Choroid plexus epithelial cell (primary cell): ENCODE data around the gene BACE2.

Source experiments
- DNase-seq: peaks from one replicate; pipeline ENCODE4 v3.0.0-alpha.2; 2010; ENCODE audit warnings: low read depth
- H3K4me3 ChIP-seq: 2 replicates; pipeline ENCODE4 v1.5.1; 2011; ENCODE audit warnings: low read depth, mild to moderate bottlenecking, control low read depth, low read length, moderate library complexity
- CTCF ChIP-seq: conservative IDR thresholded peaks from 2 replicates; pipeline ENCODE4 v1.5.1; 2011; ENCODE audit warnings: low read depth, mild to moderate bottlenecking, control low read depth, inconsistent platforms, low read length, moderate library complexity

The BACE2 gene

GRCh38 chr21:41176846-41177245 lies 8.9 kb downstream of the BACE2 start:
- no peak for TF ChIP-seq CTCF

GRCh38 chr21:41180752-41181151 lies 12.8 kb downstream of the BACE2 start:
- no peak for DNase-seq
- no peak overlapping the region for H3K4me3 ChIP-seq
- TF ChIP-seq CTCF = no peak

More at GRCh38 chr21:41176846-41177245, 8.9 kb downstream of the BACE2 start:
- no peak overlapping the region for H3K4me3 ChIP-seq
- no peak for DNase-seq

- no peak for DNase-seq
- H3K4me3 ChIP-seq = no peak overlapping the region
- no peak for TF ChIP-seq CTCF
Observed at GRCh38 chr21:41182547-41182946, 14.6 kb downstream of the BACE2 start.

- no peak for TF ChIP-seq CTCF
- H3K4me3 ChIP-seq = no peak overlapping the region
- no peak for DNase-seq
Observed at GRCh38 chr21:41183575-41183974, 15.6 kb downstream of the BACE2 start.

GRCh38 chr21:41185802-41186201 lies 17.8 kb downstream of the BACE2 start:
- no peak overlapping the region for H3K4me3 ChIP-seq
- no peak for DNase-seq
- no peak for TF ChIP-seq CTCF

GRCh38 chr21:41186755-41187536 lies 19.0 kb downstream of the BACE2 start:
- TF ChIP-seq CTCF = no peak
- DNase-seq = no peak
- H3K4me3 ChIP-seq = no peak overlapping the region

GRCh38 chr21:41187537-41188025 lies 19.6 kb downstream of the BACE2 start:
- no peak for DNase-seq
- H3K4me3 ChIP-seq = no peak overlapping the region
- TF ChIP-seq CTCF = no peak
